HG02870 (cell line): ENCODE results near the gene MRPS30.
A peak's percentile ranks its signal among the peaks of the same experiment; 100 is the strongest.
"Not testable (repeated sequence)": the region's sequence is repeated elsewhere in the genome, so short reads cannot be mapped to it uniquely, and the experiment has no call there.

ENCODE experiments used
- ATAC-seq: cut with Tn5 transposase; IDR thresholded peaks from one replicate; pipeline ENCODE4 v1.9.1; 2021; ENCODE audit warnings: mild to moderate bottlenecking, moderate library complexity; ENCODE audit not compliant: unreplicated experiment

MRPS30 gene

DNA sequence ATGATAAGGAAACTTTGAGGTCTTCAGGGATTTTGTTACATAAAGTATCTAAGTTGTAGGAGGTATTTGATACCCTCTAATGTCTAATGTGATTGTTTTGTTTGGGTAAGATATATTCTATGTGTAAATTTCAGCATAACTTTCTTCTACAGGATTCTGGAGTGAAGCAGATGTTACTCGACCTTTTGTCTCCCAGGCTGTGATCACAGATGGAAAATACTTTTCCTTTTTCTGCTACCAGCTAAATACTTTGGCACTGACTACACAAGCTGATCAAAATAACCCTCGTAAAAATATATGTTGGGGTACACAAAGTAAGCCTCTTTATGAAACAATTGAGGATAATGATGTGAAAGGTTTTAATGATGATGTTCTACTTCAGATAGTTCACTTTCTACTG lies 6.0 kb downstream of the MRPS30 start:
- ATAC-seq: no peak

DNA sequence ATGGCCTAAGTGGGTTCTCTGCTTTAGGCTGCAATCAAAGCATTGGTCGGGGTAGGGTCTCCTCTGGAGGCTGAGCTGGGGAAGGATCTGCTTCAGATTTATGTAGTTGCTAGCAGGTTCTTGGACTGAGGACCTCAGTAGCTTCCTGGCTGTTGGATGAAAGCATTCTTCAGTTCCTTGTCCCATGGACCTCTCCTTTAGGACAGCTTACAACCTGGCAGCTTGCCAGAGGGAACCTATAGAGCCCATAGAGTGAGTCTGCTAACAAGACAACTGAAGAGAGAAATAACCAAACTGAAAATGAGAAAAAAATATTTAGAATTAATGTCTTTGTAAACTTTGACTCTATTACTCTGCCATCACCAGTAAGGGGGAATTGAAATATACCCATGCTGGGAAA lies 12.4 kb downstream of the MRPS30 start:
- no peak for ATAC-seq

DNA sequence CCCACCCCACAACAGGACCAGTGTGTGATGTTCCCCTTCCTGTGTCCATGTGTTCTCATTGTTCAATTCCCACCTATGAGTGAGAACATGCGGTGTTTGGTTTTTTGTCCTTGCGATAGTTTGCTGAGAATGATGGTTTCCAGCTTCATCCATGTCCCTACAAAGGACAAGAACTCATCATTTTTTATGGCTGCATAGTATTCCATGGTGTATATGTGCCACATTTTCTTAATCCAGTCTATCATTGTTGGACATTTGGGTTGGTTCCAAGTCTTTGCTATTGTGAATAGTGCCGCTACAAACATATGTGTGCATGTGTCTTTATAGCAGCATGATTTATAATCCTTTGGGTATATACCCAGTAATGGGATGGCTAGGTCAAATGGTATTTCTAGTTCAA lies 15.9 kb downstream of the MRPS30 start:
- ATAC-seq: not testable (repeated sequence)

DNA sequence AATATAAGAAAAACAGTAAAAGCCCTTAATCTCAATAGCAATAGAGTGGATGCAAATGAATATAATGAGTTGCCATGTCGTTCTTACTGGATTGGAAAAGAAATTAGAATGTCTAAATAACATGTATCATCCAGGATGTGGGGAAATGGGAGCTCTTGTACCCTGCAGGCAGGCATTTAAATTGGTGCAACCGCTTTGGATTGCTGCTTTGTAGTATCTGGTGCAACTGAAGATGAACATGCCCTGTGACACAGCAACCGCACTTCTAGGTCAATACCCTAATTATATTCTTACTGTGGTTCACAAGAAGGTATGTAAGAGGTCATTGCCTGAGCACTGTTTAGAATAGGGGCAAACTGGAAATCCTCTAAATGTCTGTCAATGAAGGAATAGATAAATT lies 18.9 kb downstream of the MRPS30 start:
- ATAC-seq: no peak

DNA sequence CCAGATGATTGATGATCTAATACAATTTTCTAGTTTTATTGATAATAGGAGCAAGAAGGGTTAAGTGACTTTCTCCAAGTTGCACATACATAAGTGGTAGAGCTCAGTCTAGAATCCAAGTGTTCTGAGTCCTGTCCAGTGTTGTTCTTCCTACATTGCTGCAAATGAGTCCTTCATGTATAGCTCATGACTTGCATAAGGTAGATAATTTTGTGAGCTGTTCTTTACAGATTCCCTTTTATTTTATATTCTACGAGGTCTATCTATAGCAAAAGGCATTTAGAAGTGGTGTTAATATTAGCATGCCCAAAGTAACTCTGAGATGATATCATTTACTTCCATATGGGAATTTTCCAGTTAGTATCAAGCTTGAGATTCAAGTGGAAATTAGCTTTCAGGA lies 20.0 kb downstream of the MRPS30 start:
- no peak for ATAC-seq

DNA sequence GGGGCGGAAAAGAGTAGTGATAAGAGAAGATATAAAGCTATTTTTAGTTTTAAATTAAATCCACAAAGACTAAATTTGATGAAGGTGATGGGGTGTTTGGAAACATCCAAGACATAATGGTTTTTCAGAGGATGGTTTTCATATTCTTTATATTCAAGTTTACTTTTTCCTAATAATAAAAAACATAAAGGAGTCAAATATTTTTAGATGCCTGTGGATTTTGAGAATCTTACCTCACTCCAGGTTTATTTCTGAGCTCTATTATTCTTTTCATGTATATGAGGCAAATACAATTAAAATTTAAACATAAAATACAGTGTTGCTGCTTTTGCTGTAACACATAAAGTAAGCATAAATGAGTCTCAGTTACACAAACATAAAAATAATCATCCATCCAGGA lies 22.2 kb downstream of the MRPS30 start:
- no peak for ATAC-seq

DNA sequence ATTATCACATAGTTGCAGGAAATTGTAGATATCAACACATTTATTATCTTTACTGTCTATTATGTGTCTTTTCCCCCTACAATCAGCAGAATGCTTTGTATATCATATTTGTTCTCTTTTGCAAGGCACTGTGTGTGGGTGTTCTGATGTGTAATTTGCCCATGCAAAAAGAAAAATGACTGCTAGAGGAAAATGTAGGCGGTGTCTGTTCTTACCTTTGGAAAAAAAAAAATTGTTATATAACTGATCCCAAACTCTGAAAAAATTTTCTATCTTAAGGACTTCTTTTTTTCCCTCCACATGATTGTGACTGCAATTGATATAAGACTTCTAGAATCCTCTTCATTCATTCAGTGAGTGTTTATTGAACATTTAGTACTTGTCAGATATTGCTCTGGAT lies 24.5 kb downstream of the MRPS30 start:
- ATAC-seq: no peak

DNA sequence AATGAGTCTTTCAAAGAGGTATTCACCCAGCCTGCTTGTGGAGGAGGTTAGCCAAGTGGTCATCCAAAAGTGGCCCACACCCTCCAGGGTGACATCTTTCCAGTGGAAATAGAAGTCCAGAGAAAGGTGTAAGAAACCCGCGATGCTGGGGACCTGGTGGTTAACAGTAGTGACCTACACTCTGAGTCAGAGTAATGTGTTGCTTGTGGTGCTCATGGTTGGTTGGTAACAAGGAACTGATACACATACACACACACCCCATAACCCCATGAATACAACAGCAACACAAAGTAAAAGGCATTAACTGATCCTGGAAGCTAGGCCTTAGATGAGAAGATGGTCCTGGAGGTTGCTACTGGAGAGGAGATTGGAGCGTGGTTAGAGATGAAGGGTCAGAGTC lies 26.9 kb downstream of the MRPS30 start:
- ATAC-seq: no peak

DNA sequence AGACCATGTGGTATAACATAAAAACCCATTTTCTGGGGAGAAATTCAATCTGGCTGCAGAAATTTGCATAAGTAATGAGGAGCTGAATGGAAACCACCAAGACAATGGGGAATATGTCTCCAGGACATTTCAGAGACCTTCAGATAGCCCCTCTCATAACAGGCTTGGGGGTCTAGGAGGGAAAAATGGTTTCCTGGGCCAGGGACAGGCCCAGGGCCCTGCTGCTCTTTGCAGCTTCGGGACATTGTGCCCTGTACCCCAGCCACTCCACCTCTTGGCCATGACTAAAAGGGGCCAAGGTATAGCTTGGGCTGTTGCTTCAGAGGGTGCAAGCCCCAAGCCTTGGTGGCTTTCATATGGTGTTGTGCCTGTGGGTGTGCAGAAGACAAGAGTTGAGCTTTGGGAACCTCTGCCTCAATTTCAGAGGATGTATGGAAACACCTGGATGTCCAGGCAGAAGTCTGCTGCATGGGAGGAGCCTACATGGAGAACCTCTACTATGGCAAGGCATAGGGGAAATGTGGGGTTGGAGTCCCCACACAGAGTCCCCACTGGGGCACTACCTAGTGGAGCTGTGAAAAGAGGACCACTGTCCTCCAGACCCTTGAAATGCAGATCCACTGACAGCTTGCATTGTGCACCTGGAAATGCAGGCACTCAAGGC lies 30.4 kb downstream of the MRPS30 start:
- ATAC-seq: no peak

DNA sequence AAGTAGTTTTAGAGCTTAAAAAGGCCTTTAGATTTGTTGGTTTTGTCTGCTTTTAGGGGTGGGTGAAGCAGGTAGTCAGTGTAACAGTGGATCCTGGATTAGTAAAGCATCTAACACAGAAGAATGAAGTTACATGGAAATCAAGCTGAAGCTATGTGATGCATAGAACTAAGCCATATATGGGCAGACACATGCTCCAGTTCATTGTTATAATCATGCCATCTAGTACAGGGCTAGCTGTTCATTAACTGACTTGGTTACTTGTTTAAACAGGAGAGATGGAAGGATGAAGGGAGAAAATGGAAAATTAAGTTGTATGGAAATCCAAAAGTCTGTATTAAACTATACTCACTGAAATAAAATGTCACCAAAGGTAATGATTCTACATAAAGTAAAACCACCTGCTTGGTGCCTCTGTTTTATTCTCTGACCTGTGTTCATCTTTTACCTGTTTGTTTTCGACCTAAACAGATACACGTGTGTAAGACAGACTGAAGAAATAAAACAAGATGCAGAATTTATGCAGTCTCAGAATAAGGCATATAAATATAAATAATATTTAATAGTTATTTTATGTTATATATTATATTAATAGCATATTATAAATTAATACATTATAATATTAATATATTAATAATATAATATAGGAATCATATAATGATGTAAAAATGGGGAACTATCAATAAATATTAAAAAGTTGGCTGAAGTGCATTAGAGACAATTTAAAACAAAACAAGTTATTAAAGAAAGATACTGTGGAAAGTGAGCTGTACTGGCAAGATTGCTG lies 33.9 kb downstream of the MRPS30 start:
- no peak for ATAC-seq

DNA sequence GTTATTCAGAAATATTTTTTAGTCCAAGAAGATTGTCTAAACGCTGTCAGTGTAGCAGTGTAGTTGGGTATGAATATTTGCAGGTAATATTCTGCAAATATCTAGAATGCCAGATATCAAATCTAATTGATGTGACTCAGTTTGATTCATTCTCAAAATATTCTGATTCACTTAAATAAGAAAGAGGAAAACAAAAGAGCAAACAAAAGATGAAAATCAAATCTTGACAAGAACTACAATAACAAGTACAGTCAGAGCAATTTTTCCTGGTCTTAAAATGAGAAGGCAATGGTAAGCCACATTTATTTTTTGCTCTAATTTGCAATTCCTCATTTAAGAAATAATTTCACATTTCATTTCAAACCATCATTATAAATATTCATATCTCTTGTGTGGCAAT lies 36.0 kb downstream of the MRPS30 start:
- no peak for ATAC-seq

DNA sequence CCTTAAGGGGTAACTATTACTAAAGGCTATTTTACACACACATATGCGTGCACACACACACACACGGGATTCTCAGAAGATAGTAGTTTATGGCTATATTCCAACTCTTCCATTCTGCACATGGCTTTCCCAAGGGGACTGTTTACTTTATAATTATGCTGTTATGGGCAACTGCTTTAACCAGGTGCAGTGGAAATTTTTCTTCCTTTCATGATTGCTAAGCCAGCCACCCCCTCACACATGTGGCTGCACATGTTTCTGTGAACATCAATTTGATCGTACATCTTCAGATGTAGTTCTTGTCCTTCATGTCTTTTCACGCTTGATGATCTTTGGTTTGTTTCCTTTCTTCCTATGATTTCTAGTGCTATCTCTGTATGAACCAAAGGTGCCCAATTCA lies 37.0 kb downstream of the MRPS30 start:
- ATAC-seq: no peak

DNA sequence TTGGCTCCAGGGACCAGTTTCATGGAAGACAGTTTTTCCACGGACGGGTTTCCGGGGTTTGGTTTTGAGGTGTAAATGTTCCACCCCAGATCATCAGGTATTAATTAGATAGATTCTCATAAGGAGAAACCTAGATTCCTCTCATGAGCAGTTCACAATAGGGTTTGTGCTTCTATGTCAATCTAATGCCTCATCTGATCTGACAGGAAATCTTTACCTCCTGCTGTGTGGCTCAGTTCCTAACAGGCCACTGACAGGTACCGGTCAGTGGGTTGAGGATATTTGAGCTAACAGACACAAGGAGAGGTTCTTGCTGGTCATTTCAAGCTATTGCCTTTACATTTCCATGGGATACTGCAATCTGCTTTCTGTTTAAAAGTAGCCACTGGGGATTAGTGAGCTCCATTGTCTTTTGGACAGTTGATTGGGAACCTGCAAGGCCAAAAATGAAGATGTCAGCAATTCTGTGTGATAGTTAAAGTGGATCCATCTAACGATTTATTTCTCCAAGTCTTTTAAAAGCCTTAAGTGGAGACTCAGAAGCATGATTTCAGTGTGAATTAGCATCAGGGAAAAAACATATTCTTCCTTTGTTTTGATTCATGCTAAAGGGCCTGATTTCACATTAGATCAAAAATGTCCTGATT lies 38.6 kb downstream of the MRPS30 start:
- no peak for ATAC-seq

DNA sequence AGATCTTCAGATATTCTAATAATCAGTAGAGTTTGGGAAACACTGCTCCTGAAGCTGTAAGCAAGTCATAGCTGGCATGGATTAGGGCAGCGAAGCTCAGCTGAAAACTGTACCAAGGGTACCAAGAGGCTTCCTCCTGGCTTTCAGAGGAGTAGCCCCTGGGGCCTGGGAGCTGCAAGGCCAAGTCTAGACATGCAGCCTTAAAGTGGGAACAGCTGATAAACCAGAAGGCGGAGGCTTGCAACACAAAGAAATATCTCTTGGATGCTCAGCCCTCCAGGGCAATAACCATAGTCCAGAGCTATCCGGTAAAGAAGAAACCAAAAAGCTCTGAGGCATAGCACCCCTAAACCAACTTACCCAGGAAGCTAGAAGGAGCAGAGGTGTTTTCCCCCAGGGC lies 51.5 kb downstream of the MRPS30 start:
- no peak for ATAC-seq

DNA sequence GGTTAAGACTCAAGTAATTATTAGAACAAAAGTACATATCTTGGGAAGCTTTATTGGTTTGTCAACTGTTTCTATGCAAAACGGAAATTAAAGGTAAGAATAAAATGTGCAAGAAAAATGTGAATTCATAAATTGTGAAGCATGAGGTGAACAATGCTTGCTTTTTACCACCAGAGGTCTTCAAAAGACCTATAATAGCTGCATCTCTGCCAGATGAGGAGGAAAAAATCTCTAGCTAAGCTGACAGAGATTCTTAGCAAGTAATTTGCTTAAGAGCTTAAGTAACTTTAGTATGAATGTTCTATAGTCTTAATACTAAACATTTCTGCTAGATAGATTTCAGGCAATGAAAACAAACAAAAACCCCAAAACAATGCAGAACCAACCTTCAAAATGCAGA lies 54.1 kb downstream of the MRPS30 start:
- peak; percentile 71 for ATAC-seq
